Neural cell (in vitro differentiated cells): ENCODE results near the gene SMOC1.

Experiments used
- CTCF ChIP-seq: fragments of 450-650 bp; IDR thresholded peaks from 2 replicates; pipeline ENCODE4 v1.5.1; 2014; ENCODE audit warnings: antibody characterized with exemption, mild to moderate bottlenecking, moderate library complexity; ENCODE audit not compliant: poor library complexity, severe bottlenecking
- EP300 ChIP-seq: fragments of 450-650 bp; conservative IDR thresholded peaks from 2 replicates; pipeline ENCODE4 v1.6.1; 2014; ENCODE audit warnings: antibody characterized with exemption, mild to moderate bottlenecking, moderate library complexity; ENCODE audit not compliant: poor library complexity, severe bottlenecking
- EZH2 ChIP-seq: fragments of 200-600, 300-800 bp; shearing (Covaris generic), sonication (generic); IDR thresholded peaks from 2 replicates; pipeline ENCODE4 v1.6.1; 2014; ENCODE audit warnings: antibody characterized with exemption, low read length, borderline replicate concordance, mild to moderate bottlenecking; ENCODE audit not compliant: insufficient read depth, poor library complexity, severe bottlenecking
- MXI1 ChIP-seq: fragments of 450-650 bp; conservative IDR thresholded peaks from 2 replicates; pipeline ENCODE4 v1.6.1; 2014; ENCODE audit warnings: antibody characterized with exemption, mild to moderate bottlenecking; ENCODE audit not compliant: poor library complexity, severe bottlenecking
- POLR2AphosphoS5 ChIP-seq: IDR thresholded peaks from 2 replicates; pipeline ENCODE4 v1.6.1; 2012
- REST ChIP-seq: IDR thresholded peaks from 2 replicates; pipeline ENCODE4 v1.6.1; 2012; ENCODE audit warnings: borderline replicate concordance
- SMC3 ChIP-seq: fragments of 450-650 bp; conservative IDR thresholded peaks from 2 replicates; pipeline ENCODE4 v1.6.1; 2014; ENCODE audit warnings: antibody characterized with exemption, mild to moderate bottlenecking, moderate library complexity; ENCODE audit not compliant: poor library complexity
- TAF1 ChIP-seq: IDR thresholded peaks from 2 replicates; pipeline ENCODE4 v1.6.1; 2012; ENCODE audit warnings: low read depth

DNA sequence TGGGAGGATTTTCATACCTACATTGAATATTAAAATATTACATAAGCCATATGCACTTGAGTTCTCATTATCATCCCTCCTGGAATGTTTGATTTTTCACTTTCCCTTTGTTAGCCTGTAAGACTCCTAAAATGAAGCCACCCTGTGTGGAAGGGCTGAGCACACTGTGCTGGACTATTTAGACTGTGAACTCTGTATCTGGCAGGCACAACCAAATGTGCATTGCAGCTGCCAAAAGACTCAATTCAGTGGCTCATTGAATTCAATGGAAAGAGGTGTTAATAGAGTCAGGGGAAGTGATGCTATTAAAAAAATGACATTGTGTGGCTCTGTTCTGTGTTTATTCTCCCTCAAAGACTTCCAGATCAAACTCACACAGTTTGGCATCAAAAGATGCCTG, 111.1 kb downstream of the SMOC1 start:
- TF ChIP-seq CTCF: no peak
- TF ChIP-seq EZH2: no peak
- TF ChIP-seq TAF1: no peak
- TF ChIP-seq POLR2AphosphoS5: no peak
- TF ChIP-seq SMC3: no peak
- no peak for TF ChIP-seq REST
- TF ChIP-seq EP300: no peak
- no peak for TF ChIP-seq MXI1
